GM21526 (cell line): ENCODE data around the gene SWT1.

Experiments
- ATAC-seq: cut with Tn5 transposase; IDR thresholded peaks from one replicate; pipeline ENCODE4 v1.9.1; 2021; ENCODE audit warnings: moderate library complexity; ENCODE audit not compliant: unreplicated experiment, low FRiP score

Gene SWT1

DNA sequence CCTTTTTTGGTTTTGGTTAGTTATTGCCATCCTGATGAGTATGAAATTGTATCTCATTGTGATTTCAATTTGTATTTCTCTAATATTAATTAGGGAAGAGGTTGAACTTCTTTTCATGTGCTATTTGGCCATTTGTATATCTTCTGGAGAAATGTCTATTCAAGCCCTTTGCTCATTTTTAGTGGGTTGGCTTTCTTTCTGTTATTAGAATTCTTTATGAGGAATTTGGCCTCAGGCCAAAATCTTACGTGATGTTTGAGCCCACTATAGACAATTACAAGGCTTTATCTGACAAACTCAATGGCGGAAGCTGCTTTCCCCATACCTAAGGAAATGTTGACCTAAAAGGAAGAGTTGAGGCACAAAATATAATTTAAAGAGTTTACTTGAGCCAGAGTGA, 127.1 kb downstream of the SWT1 start:
- ATAC-seq = no peak

DNA sequence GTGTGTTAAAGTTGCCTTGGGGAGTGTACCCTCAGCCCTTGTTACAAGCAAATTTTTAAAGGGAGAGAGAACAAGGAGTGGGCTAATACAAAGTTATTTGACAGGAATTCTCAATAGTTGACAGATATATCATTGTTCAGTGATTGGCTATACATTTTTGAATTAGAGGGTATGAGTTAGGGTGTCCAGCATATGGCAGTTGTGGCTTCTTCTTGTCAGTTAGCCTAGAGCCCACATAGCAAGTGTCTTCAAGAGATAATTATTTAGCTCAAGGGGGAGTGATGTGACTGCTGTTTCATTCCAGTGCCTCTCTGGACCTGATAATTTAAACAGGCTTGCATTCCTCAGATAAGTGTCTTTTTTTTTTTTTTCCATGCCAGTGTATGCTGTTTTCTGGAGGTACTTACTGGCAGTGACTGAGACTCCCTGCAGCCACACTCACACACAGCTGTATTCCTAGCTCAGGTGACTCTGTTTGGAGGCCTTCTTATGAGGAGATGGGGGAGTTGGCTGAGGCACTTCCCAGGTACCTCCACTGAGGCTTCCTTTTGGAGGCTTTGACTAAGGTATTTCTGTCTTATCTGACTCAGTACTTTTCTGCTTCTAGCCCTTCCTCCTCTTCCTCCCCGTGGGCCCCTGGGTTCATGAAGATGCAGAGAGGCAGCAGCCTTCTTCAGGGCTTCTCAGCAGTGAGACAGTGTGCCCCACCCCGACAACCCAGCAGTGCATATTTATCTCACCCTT, 127.7 kb downstream of the SWT1 start:
- ATAC-seq = no peak

DNA sequence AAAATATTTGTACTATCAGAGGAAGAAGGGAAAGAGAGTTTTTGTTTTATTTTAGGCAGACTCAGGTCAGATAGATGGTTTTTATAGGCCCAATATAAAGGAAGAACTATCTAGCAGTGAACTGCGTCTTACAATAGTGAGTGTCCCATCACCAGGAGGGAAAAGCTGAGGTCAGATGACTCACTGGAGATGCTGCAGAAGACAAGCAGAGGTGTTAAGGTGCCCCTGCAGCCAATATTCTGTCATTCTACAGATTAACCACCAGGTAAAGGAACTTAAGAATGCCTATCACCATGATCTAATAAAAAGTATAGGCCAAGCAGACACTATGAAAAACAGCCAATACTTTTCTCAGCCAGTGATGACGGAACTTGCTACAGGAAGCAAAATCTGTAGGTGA, 130.5 kb downstream of the SWT1 start:
- no peak for ATAC-seq

DNA sequence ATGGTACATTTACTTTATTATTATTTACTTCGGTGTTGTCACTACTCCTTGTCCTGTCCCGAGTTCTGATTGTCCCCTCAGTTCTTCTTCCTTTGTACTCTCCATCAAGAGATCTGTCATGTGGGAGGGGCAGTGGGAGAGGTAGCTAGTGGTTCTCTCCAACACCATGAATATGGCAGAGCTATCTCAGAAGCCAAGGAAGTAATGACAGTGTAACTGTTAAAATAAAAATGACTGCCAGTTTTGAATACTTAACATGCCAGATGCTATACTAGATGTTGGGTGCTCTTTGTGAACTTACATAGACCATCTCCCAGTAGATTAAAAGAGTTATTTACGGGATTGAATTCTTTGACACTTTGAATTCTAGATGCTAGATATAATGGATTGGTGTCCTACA, 131.5 kb downstream of the SWT1 start:
- no peak for ATAC-seq

DNA sequence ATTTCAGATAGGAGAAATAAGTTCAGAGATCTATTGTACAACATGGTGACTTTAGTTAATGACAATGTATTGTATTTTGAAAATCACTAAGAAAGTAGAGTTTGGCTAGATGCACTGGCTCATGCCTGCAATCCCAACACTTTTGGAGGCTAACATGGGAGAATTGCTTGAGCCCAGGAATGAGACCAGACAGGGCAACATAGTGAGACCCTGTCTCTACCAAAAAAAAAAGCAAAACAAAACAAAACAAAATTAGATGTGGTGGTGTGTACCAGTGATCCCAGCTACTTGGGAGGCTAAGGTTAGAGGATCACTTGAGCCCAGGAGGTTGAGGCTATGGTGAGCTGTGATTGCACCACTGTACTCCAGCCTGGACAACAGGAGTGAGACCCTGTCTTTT, 132.9 kb downstream of the SWT1 start:
- no peak for ATAC-seq

DNA sequence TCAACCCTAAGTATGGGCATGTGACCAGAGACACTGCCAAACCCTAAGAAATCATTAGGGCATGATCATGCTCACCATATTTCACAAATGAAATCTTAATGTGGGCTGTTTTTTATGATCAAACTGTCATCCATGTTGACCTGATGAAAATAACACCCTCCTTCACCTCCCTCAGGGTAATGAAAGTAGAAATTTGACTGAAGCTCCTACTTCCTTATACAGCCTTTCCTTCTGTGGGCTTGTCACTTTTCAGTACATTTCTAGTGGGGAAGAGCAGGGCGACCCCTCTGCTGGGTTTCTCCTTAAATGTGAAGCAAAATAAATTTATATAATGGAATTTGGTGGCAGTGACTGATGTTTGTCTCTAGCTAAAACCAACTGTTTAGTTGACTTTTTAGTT, 134.2 kb downstream of the SWT1 start:
- peak; percentile 58 for ATAC-seq

DNA sequence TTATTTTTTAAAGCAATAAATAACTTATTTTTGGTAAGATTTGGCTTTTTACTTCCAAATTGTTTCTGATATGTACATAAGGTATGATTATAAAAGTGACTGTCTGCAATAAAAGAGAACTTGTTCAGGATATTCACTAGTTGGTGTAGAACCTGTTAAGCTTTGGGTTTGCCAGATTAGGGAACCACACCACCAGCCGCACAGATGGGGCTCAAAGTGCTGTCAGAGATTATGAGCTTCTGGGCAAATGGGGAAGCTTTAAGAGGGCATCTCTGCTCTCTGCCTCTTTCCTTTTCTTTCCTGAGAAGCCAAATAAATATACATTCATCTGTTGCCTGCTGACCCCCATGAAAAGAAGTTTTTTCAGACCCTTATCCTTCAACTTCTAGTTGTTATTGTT, 134.7 kb downstream of the SWT1 start:
- ATAC-seq = no peak

DNA sequence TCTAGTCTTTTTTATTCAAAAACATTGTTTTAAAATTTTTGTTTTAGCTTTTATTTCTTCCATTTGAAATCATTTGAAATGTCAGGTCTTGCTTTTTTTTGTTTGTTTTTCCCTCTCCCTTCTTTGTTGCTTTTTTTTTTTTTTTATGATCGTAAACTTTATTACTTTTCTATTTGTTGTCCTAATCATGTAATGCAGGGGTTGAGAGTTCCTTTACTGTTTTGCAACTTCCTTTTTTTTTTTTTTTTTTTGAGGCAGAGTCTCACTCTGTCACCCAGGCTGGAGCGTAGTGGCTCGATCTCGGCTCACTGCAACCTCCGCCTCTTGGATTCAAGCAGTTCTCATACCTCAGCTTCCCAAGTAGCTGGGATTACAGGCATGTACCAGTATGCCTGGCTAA, 135.3 kb downstream of the SWT1 start:
- ATAC-seq = no peak

DNA sequence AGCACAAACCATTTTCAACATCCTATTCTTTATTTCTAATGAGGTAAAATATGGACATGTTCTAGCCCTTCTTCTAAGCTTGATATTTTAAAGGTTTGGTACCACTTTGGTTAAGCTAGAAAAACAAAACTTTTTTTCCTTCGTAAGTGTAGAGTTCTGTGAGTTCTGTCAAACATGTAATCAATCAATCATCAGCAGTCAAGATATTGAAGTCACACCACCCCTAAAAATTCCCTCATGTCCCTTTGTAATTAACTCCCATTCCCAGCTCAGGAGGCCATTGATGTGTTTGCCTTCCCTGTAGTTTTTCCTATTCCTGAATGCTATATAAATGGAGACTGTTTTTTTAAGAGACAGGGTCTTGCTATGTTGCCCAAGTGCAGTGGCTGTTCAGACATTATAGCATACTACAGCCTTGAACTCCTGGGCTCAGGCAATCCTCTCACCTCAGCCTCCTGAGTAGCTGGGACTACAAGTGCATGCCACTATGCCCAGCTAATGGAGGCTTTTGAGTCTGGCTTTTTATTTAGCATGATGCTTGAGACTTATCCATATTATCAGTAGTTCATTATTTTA, 137.1 kb downstream of the SWT1 start:
- no peak for ATAC-seq

DNA sequence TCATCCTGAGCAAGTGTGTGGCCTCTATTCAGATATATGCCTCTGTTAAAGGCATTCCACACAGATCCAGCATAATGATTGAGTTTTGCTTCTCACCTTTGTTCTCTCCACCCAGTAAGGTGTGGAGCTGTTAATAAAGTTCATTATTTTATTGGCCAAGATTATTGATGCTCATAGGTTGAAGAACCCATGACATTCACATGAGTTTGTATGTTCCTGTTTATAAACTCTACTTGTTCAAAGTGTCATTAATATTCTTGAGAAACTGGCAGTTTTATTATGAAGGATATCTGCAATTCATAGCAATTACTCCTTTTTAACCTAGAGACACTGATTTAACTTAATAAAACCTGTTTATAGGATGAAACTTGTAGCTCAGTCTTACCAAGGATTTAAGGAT, 138.1 kb downstream of the SWT1 start:
- ATAC-seq = no peak

DNA sequence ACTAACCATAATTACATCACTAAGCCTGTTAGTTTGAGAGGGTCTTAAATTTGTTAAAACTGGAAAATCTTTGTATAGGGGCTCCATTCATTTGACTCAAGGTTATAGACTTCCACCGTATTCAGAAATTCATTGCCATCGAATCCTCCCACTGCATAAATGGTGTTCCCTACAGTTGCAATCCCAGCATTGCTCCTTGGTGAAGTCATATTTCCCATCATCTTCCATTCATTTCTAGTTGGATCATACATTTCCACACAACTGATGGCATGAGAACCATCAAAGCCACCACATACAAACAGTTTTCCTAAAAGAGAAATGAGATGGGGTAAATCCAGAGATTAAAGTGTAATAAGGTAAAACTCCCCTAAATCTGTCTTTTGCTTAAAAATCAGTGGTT, 141.0 kb downstream of the SWT1 start:
- no peak for ATAC-seq

DNA sequence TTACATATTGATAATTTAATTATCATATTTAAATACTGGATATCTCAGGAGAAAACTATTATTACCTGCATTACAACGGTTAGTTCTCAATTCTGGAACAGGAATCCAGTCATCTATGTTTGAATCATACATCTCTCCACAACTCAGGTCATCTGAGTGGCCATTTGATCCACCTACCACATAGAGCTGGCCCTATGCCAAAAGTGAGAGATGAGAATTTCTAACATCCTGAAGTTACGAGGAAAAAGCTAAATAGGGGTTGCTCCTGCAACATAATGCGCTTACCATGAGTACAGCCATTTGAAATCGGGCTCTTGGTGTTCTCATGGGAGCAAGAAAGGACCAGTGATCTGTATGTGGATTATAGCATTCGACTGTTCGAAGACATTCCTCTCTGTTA, 143.2 kb downstream of the SWT1 start:
- no peak for ATAC-seq

DNA sequence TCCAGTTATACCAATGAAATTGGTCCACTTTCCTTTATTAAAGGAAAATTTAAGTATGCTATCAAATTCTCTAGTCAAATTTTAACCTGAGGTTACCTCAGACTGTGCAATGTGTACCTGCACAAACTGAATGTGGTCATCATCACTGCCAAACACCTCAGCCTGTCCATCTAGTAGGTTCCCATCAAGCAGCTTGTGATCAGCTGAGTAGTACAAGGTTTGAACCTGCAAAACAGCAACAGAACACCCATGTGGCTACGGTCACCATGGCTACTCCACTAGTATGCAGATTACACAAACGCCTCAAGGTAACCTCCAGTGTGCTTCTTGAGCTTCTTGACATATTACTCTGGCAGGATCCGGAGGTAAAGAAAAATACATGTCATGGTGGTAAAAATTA, 148.5 kb downstream of the SWT1 start:
- ATAC-seq = no peak

DNA sequence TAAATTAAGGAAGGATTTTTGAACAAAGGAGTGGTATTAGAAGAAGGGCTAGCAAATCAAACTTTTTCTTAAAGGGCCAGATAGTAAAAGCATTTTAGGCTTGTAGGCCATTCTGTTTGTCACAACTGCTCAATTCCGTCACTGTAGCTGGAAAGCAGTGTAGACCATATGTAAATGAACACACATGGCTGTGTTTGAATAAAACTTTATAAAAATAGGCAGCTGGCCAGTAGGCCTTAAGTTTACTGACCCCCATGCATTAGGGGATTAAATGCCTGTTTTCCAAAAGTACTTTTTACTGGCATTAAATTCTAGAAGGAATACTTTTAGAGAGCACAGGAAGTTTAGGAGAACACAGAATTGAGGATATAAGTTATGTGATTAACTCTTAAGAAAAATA, 151.2 kb downstream of the SWT1 start:
- no peak for ATAC-seq

DNA sequence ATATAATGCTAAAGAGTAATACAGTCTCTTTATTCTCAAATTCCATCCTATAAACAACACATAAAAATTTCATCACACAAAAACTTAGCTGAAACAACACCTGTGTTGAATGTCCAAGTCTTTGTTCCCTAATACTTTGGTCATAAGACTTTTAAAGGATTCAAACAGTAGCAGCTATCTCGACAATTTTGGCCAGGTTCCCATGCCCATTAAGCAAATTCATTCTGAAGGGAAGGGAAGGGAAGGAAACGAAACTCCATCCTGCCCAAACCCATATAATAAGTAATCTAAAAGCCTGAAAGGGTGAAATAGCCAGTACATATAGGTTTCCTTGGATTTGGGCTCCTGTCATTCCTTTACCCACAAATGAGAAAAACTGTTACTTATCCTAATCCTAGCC, 152.6 kb downstream of the SWT1 start:
- ATAC-seq = no peak

DNA sequence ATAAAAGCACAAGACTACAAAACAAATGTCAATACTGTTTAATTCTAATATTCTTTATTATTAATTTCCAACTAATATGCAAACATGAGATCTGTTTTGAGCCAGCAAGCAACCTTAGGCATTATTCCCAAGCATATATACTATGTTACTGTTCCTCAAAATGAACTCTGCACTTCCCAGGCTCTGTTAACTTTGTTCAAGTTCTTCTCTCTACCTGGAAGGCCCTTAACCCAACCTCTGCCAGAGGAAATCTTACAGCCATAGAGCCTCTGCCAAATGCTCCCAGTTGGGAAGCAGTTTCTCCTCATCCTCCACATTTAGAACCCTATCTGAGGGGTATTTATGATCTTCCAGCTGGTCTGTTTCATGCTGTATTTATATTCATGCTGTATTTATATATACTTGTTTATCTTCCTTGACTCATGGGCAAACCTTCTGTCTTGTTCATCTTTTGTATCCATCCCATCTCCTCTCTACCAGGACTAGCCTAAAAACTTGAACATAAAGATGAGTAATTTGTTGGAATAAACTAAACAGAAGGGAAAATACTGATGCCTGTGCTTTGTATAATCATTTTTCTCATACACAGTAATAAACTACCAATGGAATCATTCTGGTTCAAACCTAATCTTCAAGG, 154.7 kb downstream of the SWT1 start:
- no peak for ATAC-seq

DNA sequence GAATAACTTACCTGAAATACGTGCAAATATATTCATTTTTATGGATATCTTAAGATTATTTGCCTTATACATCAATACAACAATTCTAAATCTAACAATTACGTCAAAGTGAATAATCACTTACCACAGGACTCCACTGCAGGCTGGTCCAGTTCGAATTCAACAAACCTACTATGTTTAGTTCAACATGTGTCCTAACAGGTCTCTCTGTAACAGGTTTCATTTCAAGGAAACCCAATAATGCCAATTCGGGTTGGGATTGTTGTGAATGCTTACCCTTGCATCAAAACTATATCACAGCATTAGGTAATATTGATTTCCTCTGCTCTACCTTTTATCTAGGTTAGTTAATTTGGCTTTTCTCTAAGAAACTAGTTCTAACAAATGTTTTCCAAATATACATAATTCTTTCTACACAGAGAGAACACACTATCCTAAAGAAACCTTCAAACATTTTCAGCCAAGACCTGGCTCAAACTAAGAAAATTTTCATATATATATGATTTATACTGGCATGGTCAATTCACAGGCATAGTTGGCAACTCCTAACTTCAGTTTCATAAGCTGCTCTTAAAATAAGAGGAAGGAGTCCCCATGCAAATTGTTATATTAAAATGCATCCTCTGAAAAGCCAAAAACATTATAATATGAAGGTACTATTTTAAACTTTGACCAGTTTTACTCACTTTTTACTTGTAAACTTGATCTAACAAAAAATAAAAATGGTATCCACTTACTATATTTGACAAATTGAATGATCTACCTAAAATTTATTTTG, 155.6 kb downstream of the SWT1 start:
- no peak for ATAC-seq

DNA sequence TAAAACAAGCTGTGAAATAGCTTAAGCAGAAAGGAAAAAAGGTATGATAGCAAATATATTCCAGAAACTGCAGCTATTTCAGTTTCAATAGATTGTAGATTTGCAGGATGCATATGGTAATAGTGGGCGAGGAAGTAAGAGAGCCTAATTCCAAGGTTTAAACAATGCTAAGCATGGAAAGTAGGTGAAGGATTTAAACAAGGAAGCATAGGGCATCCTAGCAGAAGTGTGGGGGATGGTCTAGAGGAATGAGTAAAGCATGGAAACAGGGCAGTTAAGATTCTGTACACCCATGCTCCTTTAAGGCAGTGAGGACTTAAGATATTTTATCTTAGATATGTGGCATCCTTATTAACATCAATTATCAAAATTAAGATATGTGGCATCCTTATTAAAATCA, 157.4 kb downstream of the SWT1 start:
- no peak for ATAC-seq

DNA sequence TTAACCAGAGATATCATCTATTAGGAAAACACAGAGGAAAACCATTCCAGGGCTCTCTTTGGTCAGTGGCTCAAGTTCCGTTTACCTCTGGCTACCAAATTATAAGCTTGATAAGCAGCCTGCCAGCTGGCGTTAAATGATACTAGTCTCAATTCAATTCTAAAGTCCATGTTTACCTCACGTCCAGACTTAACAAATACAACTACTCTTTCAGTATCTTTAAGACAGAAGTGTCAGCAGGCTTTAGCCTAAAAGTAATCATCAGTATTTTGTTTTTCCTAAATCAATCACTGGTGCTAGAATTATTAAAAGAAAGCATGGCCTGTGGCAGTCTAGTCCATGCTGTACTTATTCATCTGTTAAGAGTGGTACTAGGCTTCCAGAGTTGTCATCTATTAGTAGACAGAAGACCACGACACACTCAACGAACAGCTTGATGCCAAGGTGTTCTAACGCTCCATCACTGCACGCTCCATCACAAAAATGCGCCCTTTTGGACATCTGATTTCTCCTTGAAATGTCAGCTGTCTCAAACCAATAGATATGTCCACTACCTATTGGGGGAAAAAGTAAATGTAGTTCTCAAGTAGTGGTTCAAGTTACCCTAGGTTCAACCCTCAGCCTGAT, 158.6 kb downstream of the SWT1 start:
- peak; percentile 0 for ATAC-seq

DNA sequence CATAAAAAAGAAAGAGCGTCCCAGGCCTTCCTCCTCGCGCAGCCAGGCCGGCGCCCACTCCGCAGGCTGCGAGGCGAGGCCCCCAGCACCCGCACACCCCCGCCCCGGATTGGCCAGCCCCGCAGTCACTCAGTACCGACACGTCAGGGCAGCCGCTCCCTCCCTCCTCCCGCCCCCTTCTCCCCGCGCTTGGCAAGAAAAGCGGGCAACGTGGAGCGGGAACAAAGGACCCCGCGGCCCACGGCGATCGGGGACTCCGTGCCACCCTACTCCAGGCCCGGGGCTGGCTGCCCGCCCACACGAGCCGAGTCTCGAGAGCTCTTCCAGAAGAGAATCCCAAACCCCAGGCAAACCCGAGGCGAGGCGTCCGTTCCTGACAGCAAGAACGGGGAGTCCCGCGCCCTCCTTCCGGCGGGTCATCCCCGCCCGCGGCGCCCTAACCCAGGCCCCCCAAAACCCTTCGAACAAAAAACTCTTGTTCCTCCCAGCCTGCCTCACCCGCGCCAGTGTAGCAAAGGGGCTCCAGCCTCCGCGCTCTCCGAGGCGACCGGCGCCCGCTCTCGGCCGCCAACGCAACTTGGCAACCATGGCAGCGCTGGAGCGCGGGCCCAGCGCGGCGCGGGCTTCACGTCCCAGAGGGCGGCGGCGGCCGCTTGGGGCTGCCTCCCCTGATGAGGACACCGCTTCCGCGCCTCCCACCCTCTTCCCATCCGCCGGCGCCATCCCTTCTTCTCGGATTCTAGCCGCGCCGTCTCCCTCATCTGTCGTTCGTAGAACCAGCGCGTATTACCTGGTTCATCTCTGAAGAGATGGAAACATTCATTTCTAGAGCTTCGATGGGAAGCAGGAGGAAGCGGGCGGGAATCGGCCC, 159.4 kb downstream of the SWT1 start:
- peak; percentile 54 for ATAC-seq
